RKO (cell line): ENCODE results near the gene UBE2QL1.
"Not testable (repeated sequence)": the region's sequence is repeated elsewhere in the genome, so short reads cannot be mapped to it uniquely, and the experiment has no call there.

Experiments used
- DNase-seq: peaks from one replicate; pipeline ENCODE4 v3.0.0-alpha.2; 2016; ENCODE audit warnings: low spot score

The UBE2QL1 gene

GRCh38 chr5:6497262-6497661 is 48.6 kb downstream of the UBE2QL1 start:
- no peak for DNase-seq

GRCh38 chr5:6498968-6499367 is 50.3 kb downstream of the UBE2QL1 start:
- no peak for DNase-seq

GRCh38 chr5:6501701-6502100 is 53.0 kb downstream of the UBE2QL1 start:
- no peak for DNase-seq

GRCh38 chr5:6502421-6502820 is 53.8 kb downstream of the UBE2QL1 start:
- no peak for DNase-seq

GRCh38 chr5:6503342-6503741 is 54.7 kb downstream of the UBE2QL1 start:
- DNase-seq, result no peak

- DNase-seq, result peak; percentile 12
Observed at GRCh38 chr5:6504677-6505415, 56.2 kb downstream of the UBE2QL1 start.

- no peak for DNase-seq
Observed at GRCh38 chr5:6505416-6505755, 56.7 kb downstream of the UBE2QL1 start.

GRCh38 chr5:6505783-6506557 is 57.3 kb downstream of the UBE2QL1 start:
- DNase-seq, result no peak

- no peak for DNase-seq
Observed at GRCh38 chr5:6506611-6507010, 58.0 kb downstream of the UBE2QL1 start.

- DNase-seq, result no peak
Observed at GRCh38 chr5:6508931-6509330, 60.3 kb downstream of the UBE2QL1 start.

- no peak for DNase-seq
Observed at GRCh38 chr5:6510132-6510531, 61.5 kb downstream of the UBE2QL1 start.

- no peak for DNase-seq
Observed at GRCh38 chr5:6510973-6511372, 62.3 kb downstream of the UBE2QL1 start.

- DNase-seq, result not testable (repeated sequence)
Observed at GRCh38 chr5:6515812-6516211, 67.2 kb downstream of the UBE2QL1 start.

GRCh38 chr5:6516823-6517222 is 68.2 kb downstream of the UBE2QL1 start:
- DNase-seq, result no peak

- DNase-seq, result no peak
Observed at GRCh38 chr5:6517510-6517909, 68.9 kb downstream of the UBE2QL1 start.

- DNase-seq, result no peak
Observed at GRCh38 chr5:6518298-6519057, 69.8 kb downstream of the UBE2QL1 start.

GRCh38 chr5:6520201-6520600 is 71.5 kb downstream of the UBE2QL1 start:
- DNase-seq, result no peak

- DNase-seq, result no peak
Observed at GRCh38 chr5:6522331-6522730, 73.7 kb downstream of the UBE2QL1 start.

- DNase-seq, result no peak
Observed at GRCh38 chr5:6522923-6523322, 74.3 kb downstream of the UBE2QL1 start.

- DNase-seq, result no peak
Observed at GRCh38 chr5:6525422-6525821, 76.8 kb downstream of the UBE2QL1 start.

GRCh38 chr5:6525910-6526309 is 77.3 kb downstream of the UBE2QL1 start:
- DNase-seq, result peak; percentile 7

- DNase-seq, result no peak
Observed at GRCh38 chr5:6527749-6528455, 79.2 kb downstream of the UBE2QL1 start.
